SK-MEL-5 (cell line): ENCODE measurements around the gene IBA57. TPM values are rescaled to one million over a fixed set of nuclear protein-coding genes. Genes with fewer than 3 reads are reported as not detected.
"Not testable (repeated sequence)": the region's sequence is repeated elsewhere in the genome, so short reads cannot be mapped to it uniquely, and the experiment has no call there.

Source experiments
- DNase-seq: peaks from one replicate; pipeline ENCODE4 v3.0.0-alpha.2; 2016; ENCODE audit warnings: low read depth, low spot score
- in situ Hi-C: cut with HindIII; loops from 2 replicates; pipeline ENCODE4 v1.10.0; 2016; ENCODE audit warnings: low sequenced_read_pairs, high pct_unique_total_duplicates, low pct_unique_long_range_greater_than_20kb
- total RNA-seq: library from RNA; depleted of rRNA; stranded (reverse); fragments of >200 nt; shearing (Covaris generic); gene quantifications from 2 replicates; pipeline ENCODE4 v1.2.3, GENCODE V29; 2014

IBA57 gene
- total RNA-seq, 1 experiment from 2014 or later = 4.8 TPM

DNA sequence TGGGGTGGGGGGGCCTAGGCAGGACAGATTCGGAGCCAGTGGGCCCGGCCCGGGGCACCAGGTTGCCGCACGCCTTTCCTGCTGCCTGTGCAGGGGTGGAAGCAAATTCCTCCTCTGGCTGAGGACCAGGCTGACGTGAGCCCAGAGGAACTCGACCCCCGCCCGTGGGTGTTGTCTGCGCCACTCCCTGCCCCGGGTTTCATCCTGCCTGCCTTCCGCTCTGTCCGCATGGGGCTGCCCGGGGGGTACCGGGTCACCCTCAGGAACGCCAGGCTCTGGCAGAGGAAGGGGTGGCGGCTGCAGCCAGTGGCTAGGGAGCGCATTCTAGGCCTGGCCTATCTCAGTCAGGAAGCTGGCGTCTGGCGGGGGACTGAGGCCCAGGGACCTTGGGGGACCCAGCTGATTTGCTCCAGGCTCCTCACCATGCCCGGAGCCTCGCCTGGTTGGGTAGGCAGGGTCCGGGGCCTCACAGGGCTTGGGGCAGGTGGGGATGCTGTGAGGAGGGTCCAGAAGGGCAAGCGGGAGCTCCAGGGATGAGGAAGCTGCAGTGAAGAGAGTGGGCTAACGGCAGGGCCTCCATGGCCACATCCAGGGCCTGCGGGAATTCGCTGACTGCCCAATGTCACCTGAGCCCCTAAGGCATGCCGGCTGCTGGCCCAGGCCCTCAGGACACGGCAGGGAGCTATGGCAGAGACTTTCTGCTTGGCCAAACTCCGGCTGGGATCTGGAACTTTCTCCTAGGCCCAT is 2.4 kb upstream of the IBA57 start:
- in situ Hi-C loops = no loop called here
- DNase-seq = no peak

DNA sequence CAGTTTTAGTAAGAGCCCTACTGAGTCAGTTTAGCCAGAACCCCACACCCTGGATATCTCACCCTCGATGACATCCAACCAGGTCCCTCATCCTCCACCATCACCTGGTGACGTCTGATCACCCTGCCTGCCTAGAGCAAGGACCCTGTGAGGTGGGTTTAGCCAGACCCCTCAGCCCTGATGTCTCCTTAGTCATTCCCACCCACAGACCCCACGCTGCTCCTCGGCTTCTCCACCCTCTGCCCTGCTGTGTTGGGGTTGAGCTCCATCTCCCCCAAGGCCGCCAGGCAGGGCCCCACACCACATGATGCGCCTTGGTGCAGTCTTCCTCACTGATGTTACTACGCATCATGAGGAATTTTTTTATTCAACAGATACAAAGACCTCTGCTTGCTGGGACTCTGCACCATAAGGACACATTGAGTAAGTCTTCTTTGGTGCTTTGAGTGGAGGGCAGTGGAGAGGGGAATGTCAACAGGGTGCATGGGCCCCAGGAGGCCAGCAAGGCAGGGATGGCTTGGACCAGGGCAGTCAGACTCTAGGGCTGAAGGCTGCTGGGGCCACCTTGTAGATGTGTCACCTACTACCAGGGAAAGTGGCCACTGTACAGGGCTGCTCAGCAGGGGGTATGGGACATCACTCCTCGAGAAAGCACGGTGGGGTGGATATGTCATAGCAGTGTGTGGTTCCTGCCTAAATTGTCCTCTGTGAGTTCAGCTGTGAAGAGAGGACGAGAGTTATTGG is 1.7 kb upstream of the IBA57 start:
- in situ Hi-C loops = no loop called here
- no peak for DNase-seq

DNA sequence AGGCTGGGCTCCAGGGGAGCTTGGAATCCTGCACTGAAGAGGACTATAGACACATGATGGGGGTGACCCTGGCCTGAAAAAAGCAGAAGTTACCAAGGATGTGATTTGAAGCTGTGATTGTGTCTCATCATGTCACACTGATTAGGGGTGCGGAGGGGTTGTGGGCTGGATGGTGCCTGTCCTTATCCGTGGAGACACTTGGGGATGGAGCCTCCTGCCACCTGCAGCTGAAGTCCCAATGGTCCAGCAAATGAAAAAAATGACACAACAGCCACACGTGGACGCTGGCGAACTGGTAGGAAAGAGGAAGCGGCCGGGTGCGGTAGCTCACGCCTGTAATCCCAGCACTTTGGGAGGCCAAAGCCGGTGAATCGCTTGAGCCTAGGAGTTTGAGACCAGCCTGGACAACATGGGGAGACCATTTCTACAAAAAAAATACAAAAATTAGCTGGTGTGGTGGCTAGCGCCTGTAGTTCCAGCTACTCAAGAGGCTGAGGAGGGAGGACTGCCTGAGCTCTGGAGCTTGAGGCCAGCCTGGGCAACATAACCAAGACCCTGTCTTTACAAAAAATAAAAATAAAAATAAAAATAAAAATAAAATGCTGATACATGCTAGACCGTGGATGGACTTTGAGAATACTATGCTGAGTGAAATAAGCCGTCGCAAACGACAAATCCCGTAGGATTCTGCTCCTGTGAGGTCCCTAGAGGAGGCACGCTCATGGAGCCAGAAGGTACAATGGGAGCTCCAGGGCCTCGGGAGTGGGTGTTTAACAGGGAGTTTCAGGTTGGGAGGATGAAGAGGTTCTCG is 838 bp upstream of the IBA57 start:
- in situ Hi-C loops = no loop called here
- DNase-seq = no peak

DNA sequence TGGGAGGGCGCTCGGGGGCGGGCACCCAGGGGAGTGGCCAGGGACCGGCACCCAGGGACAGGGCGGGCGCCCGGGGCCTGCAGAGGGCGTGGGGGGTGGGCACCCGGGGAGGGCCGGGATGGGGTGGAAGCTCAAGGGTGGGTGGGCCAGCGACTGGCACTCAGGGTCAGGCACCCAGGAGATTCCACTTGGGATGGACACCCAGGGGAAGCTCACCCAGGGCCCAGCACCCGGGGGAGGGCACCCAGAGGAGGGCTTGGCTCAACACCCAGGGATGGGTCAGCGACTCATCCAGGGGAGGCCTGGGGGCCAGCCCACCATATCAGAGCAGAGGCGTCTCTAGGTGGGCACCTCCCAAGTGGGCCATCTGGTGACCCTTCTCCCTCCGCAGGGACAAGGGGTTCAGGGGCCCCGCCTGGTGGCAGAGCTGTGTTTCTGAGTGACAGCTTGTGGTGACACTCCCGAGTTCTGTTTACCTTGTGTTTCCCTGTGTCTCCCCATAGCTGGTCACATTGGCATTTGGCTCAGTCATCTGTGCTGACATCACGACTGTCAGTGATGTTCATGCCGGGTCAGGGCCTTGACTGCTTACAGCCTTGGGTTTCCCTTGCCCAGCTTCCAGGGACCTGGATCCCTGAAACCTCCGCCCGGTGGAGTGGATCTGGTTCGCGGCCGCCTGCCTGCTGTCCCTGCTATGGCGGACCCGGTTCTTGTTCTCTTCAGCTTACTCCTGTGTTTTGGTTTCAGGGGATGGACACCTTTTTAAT is 749 bp downstream of the IBA57 start:
- peak; percentile 50 for DNase-seq
- in situ Hi-C loops = no loop called here

DNA sequence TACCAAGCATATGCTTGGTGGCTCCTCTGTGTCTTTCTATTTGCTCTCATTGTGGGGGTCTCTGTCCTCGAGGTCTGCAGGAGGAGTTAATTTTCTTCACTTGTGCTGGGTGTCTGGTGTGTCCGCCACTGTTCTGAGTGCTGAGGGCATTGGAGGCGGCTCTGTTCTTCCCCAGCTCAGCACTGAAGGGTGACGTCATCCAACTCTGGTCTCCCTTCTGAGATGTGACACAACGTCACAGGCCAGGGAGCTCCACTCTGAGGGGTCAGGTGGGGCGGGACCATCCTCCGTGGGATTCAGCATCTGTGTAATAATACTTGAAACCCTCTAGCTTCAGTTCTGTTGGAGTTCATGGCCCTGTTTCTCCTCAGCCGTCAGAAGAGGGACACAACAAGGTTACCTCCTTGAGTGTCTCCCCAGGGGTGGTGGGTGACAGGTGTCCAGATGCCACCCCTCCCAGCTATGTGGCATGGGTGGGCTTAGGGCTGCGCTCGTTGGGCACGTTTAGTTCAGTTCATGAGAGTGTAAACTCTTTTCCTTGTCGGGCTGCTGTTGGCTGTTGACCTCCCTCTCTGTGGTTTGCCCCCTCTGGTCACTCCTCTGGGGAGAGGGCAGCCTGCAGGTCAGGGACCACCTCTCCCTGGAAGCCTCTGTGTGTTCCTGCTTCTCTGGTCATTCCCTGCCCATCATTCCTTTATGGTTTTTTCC is 3.1 kb downstream of the IBA57 start:
- no peak for DNase-seq
- in situ Hi-C loops = no loop called here

GRCh38 chr1:228169345-228169744 is 3.7 kb downstream of the IBA57 start:
- in situ Hi-C loops = no loop called here
- no peak for DNase-seq

- DNase-seq = no peak
- in situ Hi-C loops = no loop called here
Measured at GRCh38 chr1:228170666-228171065, 5.1 kb downstream of the IBA57 start.

GRCh38 chr1:228171221-228171891 is 5.8 kb downstream of the IBA57 start:
- in situ Hi-C loops = no loop called here
- no peak for DNase-seq

GRCh38 chr1:228172591-228173527 is 7.3 kb downstream of the IBA57 start:
- in situ Hi-C loops = no loop called here

DNA sequence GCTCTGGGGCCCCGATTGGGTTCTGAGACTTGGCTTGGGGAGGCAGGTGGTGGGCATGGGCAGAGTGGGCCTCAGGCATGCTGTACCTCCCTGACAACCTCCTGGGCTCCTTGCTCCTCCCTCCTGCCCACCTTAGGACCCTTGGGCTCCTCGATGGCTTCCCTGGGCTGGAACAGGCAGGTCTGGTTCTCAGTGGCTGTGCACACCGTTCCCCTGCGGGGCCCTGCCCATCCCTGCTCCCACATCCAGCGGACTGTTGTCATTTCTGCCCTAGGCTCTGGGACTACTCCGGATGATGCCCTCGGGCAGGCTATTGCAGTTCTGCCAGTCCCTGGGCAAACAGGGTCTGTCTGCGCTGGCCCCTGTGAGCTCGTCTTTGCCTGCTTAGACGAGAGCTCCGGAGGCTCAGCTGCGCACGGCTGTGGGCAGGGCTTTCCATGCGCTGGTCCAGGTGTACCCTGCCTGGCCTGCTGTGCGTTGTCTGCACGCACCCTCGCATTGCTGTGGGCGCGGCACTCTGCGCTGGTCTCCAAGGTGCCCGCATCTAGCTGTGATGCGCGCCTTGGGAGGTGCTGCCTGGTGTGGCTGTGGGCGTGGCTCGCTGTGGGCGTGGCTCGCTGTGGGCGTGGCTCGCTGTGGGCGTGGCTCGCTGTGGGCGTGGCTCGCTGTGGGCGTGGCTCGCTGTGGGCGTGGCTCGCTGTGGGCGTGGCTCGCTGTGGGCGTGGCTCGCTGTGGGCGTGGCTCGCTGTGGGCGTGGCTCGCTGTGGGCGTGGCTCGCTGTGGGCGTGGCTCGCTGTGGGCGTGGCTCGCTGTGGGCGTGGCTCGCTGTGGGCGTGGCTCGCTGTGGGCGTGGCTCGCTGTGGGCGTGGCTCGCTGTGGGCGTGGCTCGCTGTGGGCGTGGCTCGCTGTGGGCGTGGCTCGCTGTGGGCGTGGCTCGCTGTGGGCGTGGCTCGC is 8.2 kb downstream of the IBA57 start:
- in situ Hi-C loops, DNase-seq: not testable (repeated sequence)

More at GRCh38 chr1:228172591-228173527, 7.3 kb downstream of the IBA57 start:
- DNase-seq = no peak

GRCh38 chr1:228174482-228175315 is 9.1 kb downstream of the IBA57 start:
- DNase-seq = no peak
- in situ Hi-C loops = no loop called here

- DNase-seq = no peak
- in situ Hi-C loops = no loop called here
Measured at GRCh38 chr1:228175316-228176023, 9.9 kb downstream of the IBA57 start.

DNA sequence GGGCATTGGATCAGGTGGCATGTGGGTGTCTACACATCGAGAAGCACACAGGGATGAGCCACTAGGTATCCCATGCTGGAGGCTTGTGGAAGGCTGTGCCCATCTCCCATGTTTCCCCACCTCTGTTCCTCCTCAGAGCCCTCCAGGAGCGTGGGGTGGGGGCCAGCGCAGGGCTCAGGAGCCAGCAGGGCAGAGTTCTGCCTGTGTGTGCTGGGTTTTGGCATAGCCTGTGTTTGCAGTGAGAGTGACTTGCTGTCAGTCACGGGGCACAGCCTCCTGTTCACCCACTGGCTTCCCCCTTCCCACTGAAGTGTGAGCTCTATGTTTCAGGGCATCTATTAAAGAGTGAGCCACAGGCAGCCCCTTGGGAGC is 10.4 kb downstream of the IBA57 start:
- in situ Hi-C loops = no loop called here
- DNase-seq = no peak
